Measurements from ENCODE around the gene PCDHGB4. TPM values are rescaled to one million over a fixed set of nuclear protein-coding genes. Genes with fewer than 3 reads are reported as not detected.
"Not testable (repeated sequence)": the region's sequence is repeated elsewhere in the genome, so short reads cannot be mapped to it uniquely, and the experiment has no call there.

Gene PCDHGB4
- total RNA-seq, 1 experiment from 2014 or later = 0.49 TPM

GRCh38 chr5:141431286-141431685 is 43.8 kb downstream of the PCDHGB4 start:
- BruUV-seq (replicated peaks) = no TSS peak
- CTCF ChIA-PET = interaction anchor here (0.5 to 1.4 kb wide), 5 partner anchors 8 to 208 kb away, joined by 3 to 4 read pairs (median 3); no protein-coding TSS in a partner anchor

GRCh38 chr5:141432308-141432707 is 44.8 kb downstream of the PCDHGB4 start:
- H3K9me3 Mint-ChIP-seq (ENCODE audit: unreplicated experiment) = peaks cover 42% of the 10 kb centered on the region
- H3K27me3 Mint-ChIP-seq (ENCODE audit: insufficient read depth, unreplicated experiment); H3K27ac Mint-ChIP-seq (ENCODE audit: low read depth, unreplicated experiment); BruUV-seq (replicated peaks); H3K36me3 Mint-ChIP-seq (ENCODE audit: insufficient read depth, unreplicated experiment); H3K4me3 Mint-ChIP-seq (ENCODE audit: unreplicated experiment); H3K4me1 Mint-ChIP-seq (ENCODE audit: insufficient read depth, unreplicated experiment); DNase-seq (ENCODE audit: unreplicated experiment); intact Hi-C loops (cut with micrococcal nuclease); POLR2A ChIA-PET: not testable (repeated sequence)
- CTCF ChIA-PET = interaction anchor here (0.7 kb wide), 2 partner anchors 19 to 48 kb away, joined by 3 read pairs; no protein-coding TSS in a partner anchor

More at GRCh38 chr5:141431286-141431685, 43.8 kb downstream of the PCDHGB4 start:
- no peak for DNase-seq (ENCODE audit: unreplicated experiment)
- intact Hi-C loops (cut with micrococcal nuclease) = no loop called here
- H3K36me3 Mint-ChIP-seq (ENCODE audit: insufficient read depth, unreplicated experiment) = no peaks in the 10 kb centered on the region
- no peaks in the 10 kb centered on the region for H3K4me1 Mint-ChIP-seq (ENCODE audit: insufficient read depth, unreplicated experiment)
- no peak overlapping the region for H3K4me3 Mint-ChIP-seq (ENCODE audit: unreplicated experiment)
- POLR2A ChIA-PET = no interaction called here
- H3K9me3 Mint-ChIP-seq (ENCODE audit: unreplicated experiment) = peaks cover 52% of the 10 kb centered on the region
- no peaks in the 10 kb centered on the region for H3K27me3 Mint-ChIP-seq (ENCODE audit: insufficient read depth, unreplicated experiment)
- no peak overlapping the region for H3K27ac Mint-ChIP-seq (ENCODE audit: low read depth, unreplicated experiment)
- no peak for TF ChIP-seq CTCF (IDR thresholded peaks at IDR 0.05; ENCODE audit: unreplicated experiment)

- intact Hi-C loops (cut with micrococcal nuclease); H3K4me3 Mint-ChIP-seq (ENCODE audit: unreplicated experiment); H3K4me1 Mint-ChIP-seq (ENCODE audit: insufficient read depth, unreplicated experiment); POLR2A ChIA-PET; DNase-seq (ENCODE audit: unreplicated experiment); BruUV-seq (replicated peaks); H3K27ac Mint-ChIP-seq (ENCODE audit: low read depth, unreplicated experiment); H3K36me3 Mint-ChIP-seq (ENCODE audit: insufficient read depth, unreplicated experiment); H3K27me3 Mint-ChIP-seq (ENCODE audit: insufficient read depth, unreplicated experiment): not testable (repeated sequence)
- CTCF ChIA-PET = interaction anchor here (0.7 kb wide), 1 partner anchor 19 kb away, joined by 3 read pairs; no protein-coding TSS in a partner anchor
- H3K9me3 Mint-ChIP-seq (ENCODE audit: unreplicated experiment) = peaks cover 42% of the 10 kb centered on the region
Measured at GRCh38 chr5:141432726-141433125, 45.2 kb downstream of the PCDHGB4 start.

- H3K9me3 Mint-ChIP-seq (ENCODE audit: unreplicated experiment) = peaks cover 35% of the 10 kb centered on the region
- intact Hi-C loops (cut with micrococcal nuclease) = no loop called here
- BruUV-seq (replicated peaks) = no TSS peak
- no peaks in the 10 kb centered on the region for H3K27me3 Mint-ChIP-seq (ENCODE audit: insufficient read depth, unreplicated experiment)
- TF ChIP-seq CTCF (IDR thresholded peaks at IDR 0.05; ENCODE audit: unreplicated experiment) = no peak
- CTCF ChIA-PET = interaction anchor here (0.5 kb wide), 1 partner anchor 133 kb away, joined by 8 read pairs; no protein-coding TSS in a partner anchor
- no peak overlapping the region for H3K27ac Mint-ChIP-seq (ENCODE audit: low read depth, unreplicated experiment)
- no peak for DNase-seq (ENCODE audit: unreplicated experiment)
- no peaks in the 10 kb centered on the region for H3K36me3 Mint-ChIP-seq (ENCODE audit: insufficient read depth, unreplicated experiment)
- POLR2A ChIA-PET = no interaction called here
- H3K4me3 Mint-ChIP-seq (ENCODE audit: unreplicated experiment) = no peak overlapping the region
- H3K4me1 Mint-ChIP-seq (ENCODE audit: insufficient read depth, unreplicated experiment) = no peaks in the 10 kb centered on the region
Measured at GRCh38 chr5:141434006-141434405, 46.5 kb downstream of the PCDHGB4 start.

- H3K9me3 Mint-ChIP-seq (ENCODE audit: unreplicated experiment) = peaks cover 27% of the 10 kb centered on the region
- no peaks in the 10 kb centered on the region for H3K27me3 Mint-ChIP-seq (ENCODE audit: insufficient read depth, unreplicated experiment)
- intact Hi-C loops (cut with micrococcal nuclease) = no loop called here
- ChIA-PET POLR2A (no interaction called here), CTCF (interaction anchor here (2.0 kb wide), 1 partner anchor 87 kb away, joined by 5 read pairs; no protein-coding TSS in a partner anchor)
- no peak for DNase-seq (ENCODE audit: unreplicated experiment)
- no peak overlapping the region for H3K27ac Mint-ChIP-seq (ENCODE audit: low read depth, unreplicated experiment)
- BruUV-seq (replicated peaks) = no TSS peak
- H3K36me3 Mint-ChIP-seq (ENCODE audit: insufficient read depth, unreplicated experiment) = peaks cover 4% of the 10 kb centered on the region
- no peaks in the 10 kb centered on the region for H3K4me1 Mint-ChIP-seq (ENCODE audit: insufficient read depth, unreplicated experiment)
- H3K4me3 Mint-ChIP-seq (ENCODE audit: unreplicated experiment) = no peak overlapping the region
- TF ChIP-seq CTCF (IDR thresholded peaks at IDR 0.05; ENCODE audit: unreplicated experiment) = no peak
Measured at GRCh38 chr5:141437221-141437620, 49.7 kb downstream of the PCDHGB4 start.
